AG04449 (cell line): ENCODE data around the gene PRKAR2B.

Source experiments
- CTCF ChIA-PET: fragments of 350-600 bp; formaldehyde crosslinking; extraction: SDS; loops from one replicate; lab custom pipeline; 2021; ENCODE audit warnings: antibody characterized with exemption; lab: Yijun Ruan, JAX
- POLR2A ChIA-PET: fragments of 400-600, 350-600 bp; formaldehyde crosslinking; extraction: SDS; loops from one replicate; lab custom pipeline; 2020; ENCODE audit warnings: antibody characterized with exemption, inconsistent platforms; lab: Yijun Ruan, JAX
- DNase-seq: peaks from one replicate; pipeline ENCODE4 v3.0.0-alpha.2; 2010; ENCODE audit warnings: low read depth, low spot score
- H3K4me3 ChIP-seq: 2 replicates; pipeline ENCODE4 v1.5.1; 2011; ENCODE audit warnings: low read depth, mild to moderate bottlenecking, control low read depth, low read length
- TF ChIP-seq, protein P1 (sequence below): IDR thresholded peaks from one replicate; pipeline ENCODE4 v1.5.1; 2011; ENCODE audit warnings: mild to moderate bottlenecking, moderate library complexity, low read length, control low read depth, inconsistent platforms; ENCODE audit not compliant: insufficient read depth; ENCODE audit errors: missing control alignments

PRKAR2B gene

DNA sequence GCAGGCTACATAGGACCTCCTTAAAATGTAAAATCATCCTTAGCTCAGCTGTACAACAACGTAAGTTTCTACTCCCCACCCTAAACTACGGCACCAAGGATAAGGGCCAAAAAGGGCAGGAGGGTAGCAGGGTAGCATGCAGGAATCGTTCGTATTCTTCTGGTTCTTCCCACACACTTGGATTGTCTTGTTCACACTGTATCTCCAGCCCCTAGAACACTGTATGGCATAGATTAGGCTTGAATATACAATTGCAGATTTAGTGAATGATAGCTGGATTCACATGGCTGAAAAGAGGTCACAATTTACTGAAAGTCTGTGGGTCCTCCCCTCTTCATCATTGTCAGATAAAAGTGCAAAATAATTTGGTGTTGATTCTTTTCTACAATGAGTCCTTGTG lies 28.2 kb upstream of the PRKAR2B start:
- TF ChIP-seq, protein P1, sequence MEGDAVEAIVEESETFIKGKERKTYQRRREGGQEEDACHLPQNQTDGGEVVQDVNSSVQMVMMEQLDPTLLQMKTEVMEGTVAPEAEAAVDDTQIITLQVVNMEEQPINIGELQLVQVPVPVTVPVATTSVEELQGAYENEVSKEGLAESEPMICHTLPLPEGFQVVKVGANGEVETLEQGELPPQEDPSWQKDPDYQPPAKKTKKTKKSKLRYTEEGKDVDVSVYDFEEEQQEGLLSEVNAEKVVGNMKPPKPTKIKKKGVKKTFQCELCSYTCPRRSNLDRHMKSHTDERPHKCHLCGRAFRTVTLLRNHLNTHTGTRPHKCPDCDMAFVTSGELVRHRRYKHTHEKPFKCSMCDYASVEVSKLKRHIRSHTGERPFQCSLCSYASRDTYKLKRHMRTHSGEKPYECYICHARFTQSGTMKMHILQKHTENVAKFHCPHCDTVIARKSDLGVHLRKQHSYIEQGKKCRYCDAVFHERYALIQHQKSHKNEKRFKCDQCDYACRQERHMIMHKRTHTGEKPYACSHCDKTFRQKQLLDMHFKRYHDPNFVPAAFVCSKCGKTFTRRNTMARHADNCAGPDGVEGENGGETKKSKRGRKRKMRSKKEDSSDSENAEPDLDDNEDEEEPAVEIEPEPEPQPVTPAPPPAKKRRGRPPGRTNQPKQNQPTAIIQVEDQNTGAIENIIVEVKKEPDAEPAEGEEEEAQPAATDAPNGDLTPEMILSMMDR = no peak
- CTCF ChIA-PET = no interaction called here
- POLR2A ChIA-PET = no interaction called here
- no peak overlapping the region for H3K4me3 ChIP-seq
- no peak for DNase-seq

DNA sequence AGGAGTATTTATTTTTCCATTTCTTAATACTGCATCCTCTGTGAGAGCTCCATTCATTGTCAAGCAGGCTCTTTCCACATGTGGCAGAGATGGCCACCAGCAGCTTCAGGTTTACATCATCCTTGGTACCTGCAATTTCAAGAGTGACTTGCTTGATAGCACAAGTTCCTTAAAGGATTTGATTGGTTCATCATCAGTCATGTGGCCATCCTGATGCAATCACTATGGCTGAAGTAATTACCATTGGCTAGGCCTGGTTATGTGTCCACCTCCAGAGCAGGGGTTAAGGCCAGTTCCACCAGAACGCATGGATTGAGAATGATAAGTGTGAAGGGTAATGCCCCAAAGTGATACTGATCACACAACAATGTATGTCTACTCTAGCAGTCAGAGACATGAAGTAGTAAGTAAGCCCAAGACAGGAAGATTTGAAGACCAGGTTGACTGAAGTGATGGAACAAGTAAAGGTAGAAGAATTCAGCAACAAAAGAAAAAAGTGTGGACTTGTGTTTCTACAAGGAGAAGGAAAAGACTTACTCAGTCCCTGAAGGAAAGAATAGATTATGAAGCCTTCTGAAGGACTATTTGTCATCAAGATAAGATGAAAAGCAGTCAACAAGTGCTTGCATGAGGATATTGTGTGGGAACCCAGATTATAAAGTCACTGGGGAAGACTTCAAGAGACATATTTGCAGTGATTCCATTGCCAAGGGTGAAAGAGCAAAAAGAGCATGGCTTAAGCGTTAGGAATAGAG lies 26.4 kb upstream of the PRKAR2B start:
- H3K4me3 ChIP-seq = no peak overlapping the region
- POLR2A ChIA-PET = no interaction called here
- TF ChIP-seq, protein P1 = no peak
- CTCF ChIA-PET = no interaction called here
- DNase-seq = no peak

DNA sequence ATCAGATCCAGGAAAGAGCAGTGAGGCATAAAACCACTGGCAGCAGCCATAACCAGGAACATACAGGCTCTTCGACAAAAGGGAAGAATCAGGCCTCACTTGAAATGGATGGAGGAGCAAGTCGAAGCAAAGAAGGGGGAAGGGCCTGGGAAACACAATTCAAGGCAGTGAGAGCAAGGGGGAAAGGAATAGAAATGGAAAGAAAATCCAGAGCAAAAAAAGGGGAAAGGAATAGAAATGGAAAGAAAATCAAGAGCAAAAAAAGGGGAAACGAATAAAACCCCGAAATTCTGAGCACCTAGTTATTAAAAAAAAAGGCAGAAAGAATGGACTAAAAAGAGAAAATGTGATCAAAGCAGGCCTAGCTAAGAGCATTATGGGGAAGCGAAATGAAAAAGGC lies 24.1 kb upstream of the PRKAR2B start:
- DNase-seq = no peak
- ChIA-PET POLR2A (no interaction called here), CTCF (interaction anchor here (0.7 kb wide), 1 partner anchor 464 kb away, joined by 3 read pairs; no protein-coding TSS in a partner anchor)

DNA sequence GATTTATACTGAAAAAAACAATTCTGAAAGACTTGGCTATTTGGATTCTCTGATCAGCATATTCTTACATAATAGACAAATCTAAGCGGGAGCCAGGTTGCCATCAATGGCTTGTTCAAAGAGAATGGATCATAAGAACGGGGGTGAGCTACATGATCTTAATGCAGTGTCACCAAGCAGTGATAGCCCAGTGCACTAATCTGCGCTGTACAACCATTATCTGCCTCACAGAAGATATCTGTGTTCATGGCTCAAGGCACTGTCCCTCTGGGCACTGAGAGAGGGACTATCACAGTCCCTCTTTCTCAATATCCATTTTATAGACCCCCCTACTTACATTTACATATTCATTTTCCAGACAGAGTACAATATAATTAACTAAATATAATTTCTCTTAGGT lies 22.9 kb upstream of the PRKAR2B start:
- ChIA-PET CTCF (no interaction called here), POLR2A (no interaction called here)
- TF ChIP-seq, protein P1 = no peak
- H3K4me3 ChIP-seq = no peak overlapping the region
- no peak for DNase-seq

More for the DNA sequence above, 24.1 kb upstream of the PRKAR2B start:
- TF ChIP-seq, protein P1 = no peak
- no peak overlapping the region for H3K4me3 ChIP-seq

DNA sequence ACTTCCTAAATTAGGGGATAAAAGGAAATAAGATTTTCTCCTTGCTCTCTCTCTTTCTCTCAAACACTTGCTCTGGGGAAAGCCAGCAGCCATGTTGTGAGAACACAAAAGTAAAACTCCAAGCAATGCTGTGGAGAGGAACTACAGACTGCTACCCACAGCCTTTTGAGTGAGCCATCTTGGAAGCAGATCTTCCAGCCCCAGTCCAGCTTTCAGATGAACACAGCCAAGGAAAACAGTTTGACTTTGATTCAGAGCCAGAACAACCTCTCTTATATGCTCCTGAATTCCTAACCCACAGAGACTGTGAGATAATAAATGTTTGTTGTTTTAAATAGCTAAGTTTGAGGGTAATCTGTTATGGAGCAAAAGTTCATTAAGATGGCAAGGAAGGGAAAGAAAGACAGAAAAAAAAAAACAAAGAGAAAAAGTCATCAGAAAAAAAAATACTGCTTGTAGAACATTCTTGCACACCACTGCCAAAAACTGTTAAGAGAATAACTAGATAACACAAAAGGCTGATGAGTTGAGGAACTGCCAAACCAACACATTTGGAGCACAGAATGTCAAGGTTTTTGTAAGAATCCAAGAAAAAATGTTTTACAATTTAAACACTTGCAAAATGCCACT lies 20.9 kb upstream of the PRKAR2B start:
- H3K4me3 ChIP-seq = no peak overlapping the region
- ChIA-PET POLR2A (no interaction called here), CTCF (no interaction called here)
- TF ChIP-seq, protein P1 = no peak
- DNase-seq = no peak

DNA sequence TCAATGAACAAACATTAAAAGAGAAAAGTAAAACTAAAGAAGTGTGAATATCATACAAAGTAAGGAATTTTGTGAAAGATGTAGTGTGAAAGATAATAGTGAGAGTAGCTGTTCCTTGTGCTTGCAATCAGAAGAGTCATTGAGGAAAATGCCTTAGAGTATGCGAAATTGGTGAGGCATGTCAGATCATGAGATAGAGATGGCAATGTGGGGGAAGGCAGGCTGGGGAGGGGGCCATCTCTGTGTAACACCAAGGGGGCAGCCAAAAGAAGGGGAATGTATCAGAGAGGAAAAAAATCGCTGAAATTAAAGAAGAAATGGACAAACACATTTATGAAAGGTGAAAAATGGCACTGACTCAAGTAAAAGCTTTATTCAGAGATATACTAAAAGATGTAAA lies 19.6 kb upstream of the PRKAR2B start:
- POLR2A ChIA-PET = no interaction called here

More for the DNA sequence above, 19.6 kb upstream of the PRKAR2B start:
- TF ChIP-seq, protein P1 = no peak
- CTCF ChIA-PET = interaction anchor here (1.2 kb wide), 1 partner anchor 77 kb away, joined by 4 read pairs; no protein-coding TSS in a partner anchor
- no peak for DNase-seq
- no peak overlapping the region for H3K4me3 ChIP-seq
